ENCODE data around the gene CD84. TPM values are rescaled to one million over a fixed set of nuclear protein-coding genes. Genes with fewer than 3 reads are reported as not detected.

The CD84 gene
- total and polyA plus RNA-seq, 2 donors (not counting 1 experiment from before 2014, with no cell fraction given) = 19.8 to 63.9 TPM

GRCh38 chr1:160570840-160571239, 8.5 kb downstream of the CD84 start:
- intact Hi-C loops (cut with micrococcal nuclease) = loop anchor here (10.0 kb wide), 1 partner anchor 46 kb away; the partner anchor contains the start of gene SLAMF6
- ATAC-seq (ENCODE audit: low read depth) (no peak), DNase-seq (no peak)
- Histone ChIP-seq H3K79me2 (ENCODE audit: control insufficient read depth, insufficient read depth, low read length) (peaks cover 81% of the 10 kb centered on the region), H3K4me3 (ENCODE audit: control extremely low read depth in 1 of 5, extremely low read depth in 1 of 5, insufficient read depth in 1 of 5, low read depth in 2 of 5, low read length in 4 of 5) (no peak overlapping the region), H3K4me2 (replicated peaks; ENCODE audit: low read depth, low read length, poor library complexity, severe bottlenecking) (no peak overlapping the region), H3K4me1 (ENCODE audit: control insufficient read depth in 2 of 2, insufficient read depth in 2 of 2, low read length in 2 of 2) (peaks cover 38 to 50% of the 10 kb centered on the region in 2 donors), H2AFZ (ENCODE audit: insufficient read depth, low read depth, low read length, poor library complexity, severe bottlenecking) (no peak overlapping the region), H3K9ac (ENCODE audit: low read length) (no peak overlapping the region), H3K27ac (ENCODE audit: low read length in 2 of 2) (no peak overlapping the region), H3K27me3 (replicated peaks in 1 of 4; ENCODE audit: control extremely low read depth in 1 of 4, control insufficient read depth in 3 of 4, insufficient read depth in 4 of 4, low read length in 3 of 4) (no peaks in the 10 kb centered on the region), H3K9me3 (ENCODE audit: control extremely low read depth in 1 of 3, control insufficient read depth in 2 of 3, insufficient read depth in 1 of 3, low read length in 2 of 3) (no peaks in the 10 kb centered on the region), H3K36me3 (replicated peaks in 1 of 2; ENCODE audit: control extremely low read depth in 1 of 2, control insufficient read depth in 1 of 2, extremely low read depth in 1 of 2, insufficient read depth in 2 of 2, low read length in 1 of 2) (peaks cover 0 to 2% of the 10 kb centered on the region in 2 experiments), H4K20me1 (ENCODE audit: control insufficient read depth, insufficient read depth, low read length, poor library complexity, severe bottlenecking) (no peaks in the 10 kb centered on the region)
- Mint-ChIP-seq H3K9me3 (ENCODE audit: insufficient read depth) (no peaks in the 10 kb centered on the region), H3K4me3 (no peak overlapping the region), H3K4me1 (peaks cover 79% of the 10 kb centered on the region), H3K27me3 (no peaks in the 10 kb centered on the region), H3K27ac (no peak overlapping the region)
- no CpG with 5 or more reads among the region's 3 CpGs for WGBS (ENCODE audit: insufficient coverage)
- TF ChIP-seq EZH2 (IDR thresholded peaks at IDR 0.05; ENCODE audit: borderline replicate concordance, insufficient read depth, low read depth, low read length, poor library complexity, severe bottlenecking) = no peak
- TF ChIP-seq, protein P1, sequence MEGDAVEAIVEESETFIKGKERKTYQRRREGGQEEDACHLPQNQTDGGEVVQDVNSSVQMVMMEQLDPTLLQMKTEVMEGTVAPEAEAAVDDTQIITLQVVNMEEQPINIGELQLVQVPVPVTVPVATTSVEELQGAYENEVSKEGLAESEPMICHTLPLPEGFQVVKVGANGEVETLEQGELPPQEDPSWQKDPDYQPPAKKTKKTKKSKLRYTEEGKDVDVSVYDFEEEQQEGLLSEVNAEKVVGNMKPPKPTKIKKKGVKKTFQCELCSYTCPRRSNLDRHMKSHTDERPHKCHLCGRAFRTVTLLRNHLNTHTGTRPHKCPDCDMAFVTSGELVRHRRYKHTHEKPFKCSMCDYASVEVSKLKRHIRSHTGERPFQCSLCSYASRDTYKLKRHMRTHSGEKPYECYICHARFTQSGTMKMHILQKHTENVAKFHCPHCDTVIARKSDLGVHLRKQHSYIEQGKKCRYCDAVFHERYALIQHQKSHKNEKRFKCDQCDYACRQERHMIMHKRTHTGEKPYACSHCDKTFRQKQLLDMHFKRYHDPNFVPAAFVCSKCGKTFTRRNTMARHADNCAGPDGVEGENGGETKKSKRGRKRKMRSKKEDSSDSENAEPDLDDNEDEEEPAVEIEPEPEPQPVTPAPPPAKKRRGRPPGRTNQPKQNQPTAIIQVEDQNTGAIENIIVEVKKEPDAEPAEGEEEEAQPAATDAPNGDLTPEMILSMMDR (IDR thresholded peaks at IDR 0.05) = no peak
- POLR2A ChIA-PET = no interaction called here
- CTCF ChIA-PET = interaction anchor here (0.9 kb wide), 1 partner anchor 8 kb away, joined by 3 read pairs; the partner anchor contains the start of gene CD84

- Histone ChIP-seq H3K4me2 (replicated peaks; ENCODE audit: low read depth, low read length, poor library complexity, severe bottlenecking) (peak overlapping the region; percentile 9), H3K27me3 (replicated peaks in 1 of 4; ENCODE audit: control extremely low read depth in 1 of 4, control insufficient read depth in 3 of 4, insufficient read depth in 4 of 4, low read length in 3 of 4) (no peaks in the 10 kb centered on the region), H3K9me3 (ENCODE audit: control extremely low read depth in 1 of 3, control insufficient read depth in 2 of 3, insufficient read depth in 1 of 3, low read length in 2 of 3) (no peaks in the 10 kb centered on the region), H3K9ac (ENCODE audit: low read length) (no peak overlapping the region), H4K20me1 (ENCODE audit: control insufficient read depth, insufficient read depth, low read length, poor library complexity, severe bottlenecking) (no peaks in the 10 kb centered on the region), H3K27ac (ENCODE audit: low read length in 2 of 2) (peak overlapping the region in 1 of 2 donors; percentile 9), H3K4me1 (ENCODE audit: control insufficient read depth in 2 of 2, insufficient read depth in 2 of 2, low read length in 2 of 2) (peaks cover 28 to 39% of the 10 kb centered on the region in 2 donors), H3K36me3 (replicated peaks in 1 of 2; ENCODE audit: control extremely low read depth in 1 of 2, control insufficient read depth in 1 of 2, extremely low read depth in 1 of 2, insufficient read depth in 2 of 2, low read length in 1 of 2) (peaks cover 0 to 8% of the 10 kb centered on the region in 2 experiments), H2AFZ (ENCODE audit: insufficient read depth, low read depth, low read length, poor library complexity, severe bottlenecking) (peak overlapping the region; percentile 6), H3K4me3 (ENCODE audit: control extremely low read depth in 1 of 5, extremely low read depth in 1 of 5, insufficient read depth in 1 of 5, low read depth in 2 of 5, low read length in 4 of 5) (no peak overlapping the region), H3K79me2 (ENCODE audit: control insufficient read depth, insufficient read depth, low read length) (peaks cover 79% of the 10 kb centered on the region)
- Mint-ChIP-seq H3K27me3 (no peaks in the 10 kb centered on the region), H3K4me3 (peak overlapping the region; percentile 4), H3K9me3 (ENCODE audit: insufficient read depth) (no peaks in the 10 kb centered on the region), H3K27ac (peak overlapping the region; percentile 21), H3K4me1 (peaks cover 78% of the 10 kb centered on the region)
- ATAC-seq (ENCODE audit: low read depth) (no peak), DNase-seq (no peak)
- WGBS (ENCODE audit: insufficient coverage) = 73% methylated on average over 2 of the region's 2 CpGs
- POLR2A ChIA-PET = no interaction called here
- CTCF ChIA-PET = interaction anchor here (0.9 to 2.5 kb wide), 3 partner anchors 9 to 141 kb away, joined by 3 to 7 read pairs (median 4); partner anchors contain the start of gene CD84
- intact Hi-C loops (cut with micrococcal nuclease) = loop anchor here (2.0 to 10.0 kb wide), 2 partner anchors 15 to 45 kb away; partner anchors contain the start of gene SLAMF6
- TF ChIP-seq, protein P1 (IDR thresholded peaks at IDR 0.05) = no peak
- TF ChIP-seq EZH2 (IDR thresholded peaks at IDR 0.05; ENCODE audit: borderline replicate concordance, insufficient read depth, low read depth, low read length, poor library complexity, severe bottlenecking) = no peak
These were observed 9.5 kb downstream of the CD84 start for GRCh38 chr1:160569806-160570205.
